Ishikawa (cell line): Measurements from ENCODE around the gene NRROS.

Experiments
- CEBPB ChIP-seq: IDR thresholded peaks from 2 replicates; pipeline ENCODE4 v1.6.1; 2012
- CREB1 ChIP-seq: IDR thresholded peaks from 2 replicates; pipeline ENCODE4 v1.6.1; 2012; ENCODE audit warnings: low read depth
- EGR1 ChIP-seq: IDR thresholded peaks from 2 replicates; pipeline ENCODE4 v1.6.1; 2012
- EP300 ChIP-seq: IDR thresholded peaks from 2 replicates; pipeline ENCODE4 v1.6.1; 2012; ENCODE audit warnings: borderline replicate concordance
- FOXM1 ChIP-seq: IDR thresholded peaks from 2 replicates; pipeline ENCODE4 v1.6.1; 2012; ENCODE audit warnings: low read depth, borderline replicate concordance
- RAD21 ChIP-seq: IDR thresholded peaks from 2 replicates; pipeline ENCODE4 v1.6.1; 2012; ENCODE audit warnings: low read depth
- REST ChIP-seq: IDR thresholded peaks from 2 replicates; pipeline ENCODE4 v1.6.1; 2012; ENCODE audit warnings: low read depth, mild to moderate bottlenecking
- TAF1 ChIP-seq: IDR thresholded peaks from 2 replicates; pipeline ENCODE4 v1.6.1; 2012; ENCODE audit warnings: low read depth, mild to moderate bottlenecking
- TCF12 ChIP-seq: IDR thresholded peaks from 2 replicates; pipeline ENCODE4 v1.6.1; 2012; ENCODE audit warnings: low read depth
- TEAD4 ChIP-seq: IDR thresholded peaks from 2 replicates; pipeline ENCODE4 v1.6.1; 2012
- YY1 ChIP-seq: IDR thresholded peaks from 2 replicates; pipeline ENCODE4 v1.6.1; 2012; ENCODE audit warnings: low read depth
- ZBTB7A ChIP-seq: IDR thresholded peaks from 2 replicates; pipeline ENCODE4 v1.6.1; 2012; ENCODE audit warnings: low read depth
- TF ChIP-seq, protein P1 (sequence below): IDR thresholded peaks from 2 replicates; pipeline ENCODE4 v1.6.1; 2012
- TF ChIP-seq, protein P2 (sequence below): IDR thresholded peaks from 2 replicates; pipeline ENCODE4 v1.6.1; 2012

DNA sequence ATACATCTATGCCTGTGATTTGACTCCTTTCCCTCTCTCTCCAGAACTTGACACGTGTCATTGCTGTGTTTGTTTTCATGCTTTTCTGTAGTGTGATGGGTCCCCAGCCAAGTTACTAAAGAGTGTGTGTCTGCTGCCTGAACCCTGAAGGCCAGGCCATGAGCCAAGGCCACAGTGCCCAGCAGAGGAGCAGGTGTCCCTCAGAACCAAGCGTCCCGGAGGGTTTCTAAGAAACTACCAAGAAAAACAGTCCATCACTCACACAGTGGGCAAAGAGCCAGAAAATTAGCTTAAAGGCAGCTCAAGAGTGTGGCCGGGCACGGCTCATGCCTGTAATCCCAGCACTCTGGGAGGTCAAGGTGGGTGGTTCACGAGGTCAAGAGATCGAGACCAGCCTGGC is 35.8 kb upstream of the NRROS start:
- TF ChIP-seq CEBPB (no peak), TEAD4 (no peak), FOXM1 (no peak), TCF12 (no peak), EP300 (no peak), REST (no peak), TAF1 (no peak), YY1 (no peak), CREB1 (no peak), RAD21 (no peak), ZBTB7A (no peak), EGR1 (no peak)
- TF ChIP-seq, protein P1, sequence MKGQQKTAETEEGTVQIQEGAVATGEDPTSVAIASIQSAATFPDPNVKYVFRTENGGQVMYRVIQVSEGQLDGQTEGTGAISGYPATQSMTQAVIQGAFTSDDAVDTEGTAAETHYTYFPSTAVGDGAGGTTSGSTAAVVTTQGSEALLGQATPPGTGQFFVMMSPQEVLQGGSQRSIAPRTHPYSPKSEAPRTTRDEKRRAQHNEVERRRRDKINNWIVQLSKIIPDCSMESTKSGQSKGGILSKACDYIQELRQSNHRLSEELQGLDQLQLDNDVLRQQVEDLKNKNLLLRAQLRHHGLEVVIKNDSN = no peak
- TF ChIP-seq, protein P2, sequence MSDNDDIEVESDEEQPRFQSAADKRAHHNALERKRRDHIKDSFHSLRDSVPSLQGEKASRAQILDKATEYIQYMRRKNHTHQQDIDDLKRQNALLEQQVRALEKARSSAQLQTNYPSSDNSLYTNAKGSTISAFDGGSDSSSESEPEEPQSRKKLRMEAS = no peak
